ENCODE results near the gene SMARCD2. TPM values are rescaled to one million over a fixed set of nuclear protein-coding genes. Genes with fewer than 3 reads are reported as not detected.
A peak's percentile ranks its signal among the peaks of the same experiment; 100 is the strongest.

The SMARCD2 gene
- total and polyA plus RNA-seq, 2 of the 13 experiments (the other 11 are each of a cell fraction or from before 2014, with no cell fraction given) = 122 to 150 TPM

- TF ChIP-seq SAP130 (CRISPR knock-in tag; IDR thresholded peaks at IDR 0.05; ENCODE audit: low read depth) (peak; percentile 93), ZSCAN12 (CRISPR knock-in tag; IDR thresholded peaks at IDR 0.05) (peak; percentile 81; the same call in 1 of the 2 replicates), CENPX (CRISPR knock-in tag; IDR thresholded peaks at IDR 0.05) (no peak), ZNF644 (CRISPR knock-in tag; IDR thresholded peaks at IDR 0.05; ENCODE audit: low read depth) (no peak), PRDM4 (CRISPR knock-in tag; IDR thresholded peaks at IDR 0.05; ENCODE audit: borderline replicate concordance) (no peak), SIX1 (CRISPR knock-in tag; IDR thresholded peaks at IDR 0.05; ENCODE audit: borderline replicate concordance) (peak; percentile 86), ZFAT (CRISPR knock-in tag; conservative IDR thresholded peaks at IDR 0.05) (peak; percentile 45; the same call in 1 of the 2 replicates), MYPOP (CRISPR knock-in tag; IDR thresholded peaks at IDR 0.05) (peak; percentile 81), ZBTB1 (CRISPR knock-in tag; IDR thresholded peaks at IDR 0.05; ENCODE audit: borderline replicate concordance) (peak; percentile 89; the same call in 1 of the 2 replicates), ZZZ3 (CRISPR knock-in tag; IDR thresholded peaks at IDR 0.05; ENCODE audit: borderline replicate concordance) (peak; percentile 18; the same call in 1 of the 2 replicates), ZNF251 (CRISPR knock-in tag; IDR thresholded peaks at IDR 0.05) (no peak), KLF15 (CRISPR knock-in tag; IDR thresholded peaks at IDR 0.05; ENCODE audit: borderline replicate concordance) (peak; percentile 54; the same call in 1 of the 2 replicates), MED13 (CRISPR knock-in tag; IDR thresholded peaks at IDR 0.05) (peak; percentile 92), ZNF503 (CRISPR knock-in tag; IDR thresholded peaks at IDR 0.05) (peak; percentile 91; the same call in 1 of the 2 replicates), ZMAT5 (CRISPR knock-in tag; IDR thresholded peaks at IDR 0.05; ENCODE audit: borderline replicate concordance, low read depth) (no peak), ZBTB4 (CRISPR knock-in tag; IDR thresholded peaks at IDR 0.05; ENCODE audit: borderline replicate concordance) (0 out of 2 replicates have a peak, but pooled peaks have one; percentile 13), NFKBIZ (CRISPR knock-in tag; IDR thresholded peaks at IDR 0.05) (peak; percentile 48; the same call in 1 of the 2 replicates), SMARCE1 (IDR thresholded peaks at IDR 0.05; ENCODE audit: borderline replicate concordance) (no peak), XRCC5 (optimal IDR thresholded peaks at IDR 0.05; ENCODE audit: low read length) (peak; percentile 100), ZNF510 (CRISPR knock-in tag; IDR thresholded peaks at IDR 0.05; ENCODE audit: low read depth) (peak; percentile 22)
Measured at GRCh38 chr17:63842540-63843386, at the start of gene SMARCD2 (continued).
